ENCODE data around the gene MFRP. TPM values are rescaled to one million over a fixed set of nuclear protein-coding genes. Genes with fewer than 3 reads are reported as not detected.

The MFRP gene
- total and polyA plus RNA-seq, 10 of the 15 experiments (the other 5 are each of a cell fraction or from before 2014, with no cell fraction given), result not detected

DNA sequence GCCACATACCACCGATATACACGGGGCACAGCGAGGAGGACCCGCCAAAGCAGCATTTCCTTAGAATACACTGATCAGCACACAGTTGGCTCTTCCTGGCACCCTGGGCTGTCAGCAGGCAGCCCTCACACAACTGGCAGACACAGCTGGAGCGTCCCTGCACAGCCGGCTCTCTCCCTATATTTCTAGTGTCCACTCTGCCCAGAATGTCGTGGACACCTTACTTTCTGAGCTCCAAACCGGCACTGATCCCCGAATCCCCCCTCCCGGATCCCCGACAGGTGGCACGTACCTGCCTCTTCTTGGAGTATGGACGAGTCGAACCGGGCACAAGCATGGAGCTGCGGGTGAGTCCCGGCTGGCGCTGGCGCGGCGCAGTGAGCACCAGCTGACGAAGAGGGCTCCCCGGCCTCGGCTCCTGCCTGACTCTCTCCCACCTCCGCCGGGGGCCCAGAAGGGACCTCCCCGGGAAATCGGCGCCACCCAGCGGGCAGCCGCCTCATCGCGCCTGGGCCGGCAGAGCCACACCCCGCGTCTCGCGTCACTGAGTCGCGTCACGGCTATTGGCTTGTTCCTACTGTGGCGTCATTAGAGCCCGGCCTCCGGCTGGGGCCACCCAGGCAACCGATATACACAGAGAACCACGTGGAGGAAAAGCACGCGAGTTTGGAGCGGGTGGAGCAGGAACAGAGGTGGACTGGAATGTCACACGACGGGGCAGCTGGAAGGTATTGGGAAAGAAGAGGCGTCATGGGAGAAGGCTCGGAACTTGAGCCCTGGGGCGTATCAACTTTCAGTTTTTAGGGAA lies 34.9 kb upstream of the MFRP start, which contains the start of gene USP2 (continued):
- TF ChIP-seq, protein P1, sequence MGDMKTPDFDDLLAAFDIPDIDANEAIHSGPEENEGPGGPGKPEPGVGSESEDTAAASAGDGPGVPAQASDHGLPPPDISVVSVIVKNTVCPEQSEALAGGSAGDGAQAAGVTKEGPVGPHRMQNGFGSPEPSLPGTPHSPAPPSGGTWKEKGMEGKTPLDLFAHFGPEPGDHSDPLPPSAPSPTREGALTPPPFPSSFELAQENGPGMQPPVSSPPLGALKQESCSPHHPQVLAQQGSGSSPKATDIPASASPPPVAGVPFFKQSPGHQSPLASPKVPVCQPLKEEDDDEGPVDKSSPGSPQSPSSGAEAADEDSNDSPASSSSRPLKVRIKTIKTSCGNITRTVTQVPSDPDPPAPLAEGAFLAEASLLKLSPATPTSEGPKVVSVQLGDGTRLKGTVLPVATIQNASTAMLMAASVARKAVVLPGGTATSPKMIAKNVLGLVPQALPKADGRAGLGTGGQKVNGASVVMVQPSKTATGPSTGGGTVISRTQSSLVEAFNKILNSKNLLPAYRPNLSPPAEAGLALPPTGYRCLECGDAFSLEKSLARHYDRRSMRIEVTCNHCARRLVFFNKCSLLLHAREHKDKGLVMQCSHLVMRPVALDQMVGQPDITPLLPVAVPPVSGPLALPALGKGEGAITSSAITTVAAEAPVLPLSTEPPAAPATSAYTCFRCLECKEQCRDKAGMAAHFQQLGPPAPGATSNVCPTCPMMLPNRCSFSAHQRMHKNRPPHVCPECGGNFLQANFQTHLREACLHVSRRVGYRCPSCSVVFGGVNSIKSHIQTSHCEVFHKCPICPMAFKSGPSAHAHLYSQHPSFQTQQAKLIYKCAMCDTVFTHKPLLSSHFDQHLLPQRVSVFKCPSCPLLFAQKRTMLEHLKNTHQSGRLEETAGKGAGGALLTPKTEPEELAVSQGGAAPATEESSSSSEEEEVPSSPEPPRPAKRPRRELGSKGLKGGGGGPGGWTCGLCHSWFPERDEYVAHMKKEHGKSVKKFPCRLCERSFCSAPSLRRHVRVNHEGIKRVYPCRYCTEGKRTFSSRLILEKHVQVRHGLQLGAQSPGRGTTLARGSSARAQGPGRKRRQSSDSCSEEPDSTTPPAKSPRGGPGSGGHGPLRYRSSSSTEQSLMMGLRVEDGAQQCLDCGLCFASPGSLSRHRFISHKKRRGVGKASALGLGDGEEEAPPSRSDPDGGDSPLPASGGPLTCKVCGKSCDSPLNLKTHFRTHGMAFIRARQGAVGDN (IDR thresholded peaks at IDR 0.05), result no peak
- no peak for TF ChIP-seq TCF12 (IDR thresholded peaks at IDR 0.05; ENCODE audit: low read depth, low read length)
- TF ChIP-seq, protein P2, sequence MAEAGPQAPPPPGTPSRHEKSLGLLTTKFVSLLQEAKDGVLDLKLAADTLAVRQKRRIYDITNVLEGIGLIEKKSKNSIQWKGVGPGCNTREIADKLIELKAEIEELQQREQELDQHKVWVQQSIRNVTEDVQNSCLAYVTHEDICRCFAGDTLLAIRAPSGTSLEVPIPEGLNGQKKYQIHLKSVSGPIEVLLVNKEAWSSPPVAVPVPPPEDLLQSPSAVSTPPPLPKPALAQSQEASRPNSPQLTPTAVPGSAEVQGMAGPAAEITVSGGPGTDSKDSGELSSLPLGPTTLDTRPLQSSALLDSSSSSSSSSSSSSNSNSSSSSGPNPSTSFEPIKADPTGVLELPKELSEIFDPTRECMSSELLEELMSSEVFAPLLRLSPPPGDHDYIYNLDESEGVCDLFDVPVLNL (IDR thresholded peaks at IDR 0.05; ENCODE audit: low read depth, low read length), result no peak
- TF ChIP-seq SREBF1 (IDR thresholded peaks at IDR 0.05; ENCODE audit: low read length), result no peak
- TF ChIP-seq EED (IDR thresholded peaks at IDR 0.05; ENCODE audit: low read depth), result peak; percentile 21; the same call in 1 of the 2 replicates
- no peak; the same call in 1 of the 2 replicates for TF ChIP-seq BACH1 (IDR thresholded peaks at IDR 0.05; ENCODE audit: borderline replicate concordance)
- no peak for TF ChIP-seq TBL1XR1 (IDR thresholded peaks at IDR 0.05; ENCODE audit: low read depth, low read length)
- peak; percentile 96 for TF ChIP-seq SIN3A (IDR thresholded peaks at IDR 0.05; ENCODE audit: low read depth, low read length)
- no peak for TF ChIP-seq EZH2 (IDR thresholded peaks at IDR 0.05; ENCODE audit: borderline replicate concordance, control insufficient read depth, low read depth, low read length)
- TF ChIP-seq, protein P3, sequence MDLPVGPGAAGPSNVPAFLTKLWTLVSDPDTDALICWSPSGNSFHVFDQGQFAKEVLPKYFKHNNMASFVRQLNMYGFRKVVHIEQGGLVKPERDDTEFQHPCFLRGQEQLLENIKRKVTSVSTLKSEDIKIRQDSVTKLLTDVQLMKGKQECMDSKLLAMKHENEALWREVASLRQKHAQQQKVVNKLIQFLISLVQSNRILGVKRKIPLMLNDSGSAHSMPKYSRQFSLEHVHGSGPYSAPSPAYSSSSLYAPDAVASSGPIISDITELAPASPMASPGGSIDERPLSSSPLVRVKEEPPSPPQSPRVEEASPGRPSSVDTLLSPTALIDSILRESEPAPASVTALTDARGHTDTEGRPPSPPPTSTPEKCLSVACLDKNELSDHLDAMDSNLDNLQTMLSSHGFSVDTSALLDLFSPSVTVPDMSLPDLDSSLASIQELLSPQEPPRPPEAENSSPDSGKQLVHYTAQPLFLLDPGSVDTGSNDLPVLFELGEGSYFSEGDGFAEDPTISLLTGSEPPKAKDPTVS (IDR thresholded peaks at IDR 0.05; ENCODE audit: low read depth, low read length), result no peak
- TF ChIP-seq IKZF1 (conservative IDR thresholded peaks at IDR 0.05), result peak; percentile 63; the same call in 1 of the 2 replicates
- TF ChIP-seq SMAD1 (IDR thresholded peaks at IDR 0.05; ENCODE audit: low read depth, partially characterized antibody), result no peak
- no peak for TF ChIP-seq SP1 (IDR thresholded peaks at IDR 0.05; ENCODE audit: low read depth, low read length)
- TF ChIP-seq, protein P4, sequence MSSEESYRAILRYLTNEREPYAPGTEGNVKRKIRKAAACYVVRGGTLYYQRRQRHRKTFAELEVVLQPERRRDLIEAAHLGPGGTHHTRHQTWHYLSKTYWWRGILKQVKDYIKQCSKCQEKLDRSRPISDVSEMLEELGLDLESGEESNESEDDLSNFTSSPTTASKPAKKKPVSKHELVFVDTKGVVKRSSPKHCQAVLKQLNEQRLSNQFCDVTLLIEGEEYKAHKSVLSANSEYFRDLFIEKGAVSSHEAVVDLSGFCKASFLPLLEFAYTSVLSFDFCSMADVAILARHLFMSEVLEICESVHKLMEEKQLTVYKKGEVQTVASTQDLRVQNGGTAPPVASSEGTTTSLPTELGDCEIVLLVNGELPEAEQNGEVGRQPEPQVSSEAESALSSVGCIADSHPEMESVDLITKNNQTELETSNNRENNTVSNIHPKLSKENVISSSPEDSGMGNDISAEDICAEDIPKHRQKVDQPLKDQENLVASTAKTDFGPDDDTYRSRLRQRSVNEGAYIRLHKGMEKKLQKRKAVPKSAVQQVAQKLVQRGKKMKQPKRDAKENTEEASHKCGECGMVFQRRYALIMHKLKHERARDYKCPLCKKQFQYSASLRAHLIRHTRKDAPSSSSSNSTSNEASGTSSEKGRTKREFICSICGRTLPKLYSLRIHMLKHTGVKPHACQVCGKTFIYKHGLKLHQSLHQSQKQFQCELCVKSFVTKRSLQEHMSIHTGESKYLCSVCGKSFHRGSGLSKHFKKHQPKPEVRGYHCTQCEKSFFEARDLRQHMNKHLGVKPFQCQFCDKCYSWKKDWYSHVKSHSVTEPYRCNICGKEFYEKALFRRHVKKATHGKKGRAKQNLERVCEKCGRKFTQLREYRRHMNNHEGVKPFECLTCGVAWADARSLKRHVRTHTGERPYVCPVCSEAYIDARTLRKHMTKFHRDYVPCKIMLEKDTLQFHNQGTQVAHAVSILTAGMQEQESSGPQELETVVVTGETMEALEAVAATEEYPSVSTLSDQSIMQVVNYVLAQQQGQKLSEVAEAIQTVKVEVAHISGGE (CRISPR knock-in tag; IDR thresholded peaks at IDR 0.05), result no peak
- TF ChIP-seq, protein P5, sequence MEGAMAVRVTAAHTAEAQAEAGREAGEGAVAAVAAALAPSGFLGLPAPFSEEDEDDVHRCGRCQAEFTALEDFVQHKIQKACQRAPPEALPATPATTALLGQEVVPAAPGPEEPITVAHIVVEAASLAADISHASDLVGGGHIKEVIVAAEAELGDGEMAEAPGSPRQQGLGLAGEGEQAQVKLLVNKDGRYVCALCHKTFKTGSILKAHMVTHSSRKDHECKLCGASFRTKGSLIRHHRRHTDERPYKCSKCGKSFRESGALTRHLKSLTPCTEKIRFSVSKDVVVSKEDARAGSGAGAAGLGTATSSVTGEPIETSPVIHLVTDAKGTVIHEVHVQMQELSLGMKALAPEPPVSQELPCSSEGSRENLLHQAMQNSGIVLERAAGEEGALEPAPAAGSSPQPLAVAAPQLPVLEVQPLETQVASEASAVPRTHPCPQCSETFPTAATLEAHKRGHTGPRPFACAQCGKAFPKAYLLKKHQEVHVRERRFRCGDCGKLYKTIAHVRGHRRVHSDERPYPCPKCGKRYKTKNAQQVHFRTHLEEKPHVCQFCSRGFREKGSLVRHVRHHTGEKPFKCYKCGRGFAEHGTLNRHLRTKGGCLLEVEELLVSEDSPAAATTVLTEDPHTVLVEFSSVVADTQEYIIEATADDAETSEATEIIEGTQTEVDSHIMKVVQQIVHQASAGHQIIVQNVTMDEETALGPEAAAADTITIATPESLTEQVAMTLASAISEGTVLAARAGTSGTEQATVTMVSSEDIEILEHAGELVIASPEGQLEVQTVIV (IDR thresholded peaks at IDR 0.05; ENCODE audit: borderline replicate concordance, partially characterized antibody), result no peak
- no peak for TF ChIP-seq SUPT20H (IDR thresholded peaks at IDR 0.05; ENCODE audit: borderline replicate concordance, control insufficient read depth, low read depth, low read length)
- TF ChIP-seq HDGF (IDR thresholded peaks at IDR 0.05), result no peak
